HCEC 1CT (cell line): Measurements from ENCODE around the gene EMILIN1.

Source experiments
- DNase-seq: peaks from one replicate; pipeline ENCODE4 v3.0.0-alpha.2; 2017

Gene EMILIN1

GRCh38 chr2:27127883-27128667 is 49.7 kb downstream of the EMILIN1 start:
- no peak for DNase-seq

- no peak for DNase-seq
Observed at GRCh38 chr2:27128668-27129571, 50.5 kb downstream of the EMILIN1 start.

GRCh38 chr2:27130396-27130795 is 52.0 kb downstream of the EMILIN1 start:
- no peak for DNase-seq

GRCh38 chr2:27131429-27131828 is 53.0 kb downstream of the EMILIN1 start:
- DNase-seq: no peak

- no peak for DNase-seq
Observed at GRCh38 chr2:27133195-27133875, 54.9 kb downstream of the EMILIN1 start.

- peak; percentile 90 for DNase-seq
Observed at GRCh38 chr2:27133905-27134780, 55.7 kb downstream of the EMILIN1 start, which contains the start of gene PREB. TSS of gene PREB (minus strand) at chr2:27134636. CDS start at chr2:27134421, 215 bp downstream.

GRCh38 chr2:27134781-27135477 is 56.5 kb downstream of the EMILIN1 start:
- DNase-seq: no peak

GRCh38 chr2:27135478-27135955 is 57.1 kb downstream of the EMILIN1 start:
- DNase-seq: no peak
